Measurements from ENCODE around the gene KRTAP10-4. TPM values are rescaled to one million over a fixed set of nuclear protein-coding genes. Genes with fewer than 3 reads are reported as not detected.

The KRTAP10-4 gene
- total and polyA plus RNA-seq, 10 of the 15 experiments (the other 5 are each of a cell fraction or from before 2014, with no cell fraction given): not detected

DNA sequence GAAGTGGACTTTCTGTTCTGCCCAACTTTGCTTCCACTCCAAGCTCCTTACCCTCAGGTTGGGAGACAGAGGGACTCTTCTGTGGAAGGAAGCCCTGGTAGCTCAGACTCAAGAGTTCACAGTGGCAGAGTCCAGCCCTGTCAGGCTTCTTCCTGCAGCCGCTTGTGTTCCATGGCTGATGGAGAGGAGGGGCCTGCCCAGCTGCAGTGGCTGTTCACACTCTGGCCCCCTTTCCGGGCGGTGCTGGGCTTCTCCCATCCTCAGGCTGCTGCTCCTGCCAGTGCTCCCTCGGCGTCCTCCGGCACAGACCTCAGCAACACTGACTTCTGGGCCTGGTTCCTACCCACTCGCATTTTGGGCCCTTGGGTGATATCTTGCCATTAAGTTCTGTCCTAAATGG lies 37.6 kb upstream of the KRTAP10-4 start:
- H3K4me1 ChIP-seq (ENCODE audit: control insufficient read depth, insufficient read depth, low read length): no peaks in the 10 kb centered on the region
- no peak overlapping the region for H3K4me3 ChIP-seq
- H3K4me2 ChIP-seq (ENCODE audit: control insufficient read depth, insufficient read depth): no peak overlapping the region
- ChIA-PET SMC1A (ENCODE audit: uncharacterized antibody, unreplicated experiment) (no interaction called here), RAD21 (ENCODE audit: unreplicated experiment) (no interaction called here), POLR2A (no interaction called here), CTCF (no interaction called here)
- intact Hi-C loops (cut with micrococcal nuclease; ENCODE audit: unreplicated experiment): no loop called here
- H3K27me3 ChIP-seq (replicated peaks in 1 of 2; ENCODE audit: control insufficient read depth in 2 of 2, insufficient read depth in 2 of 2, low read length in 1 of 2): no peaks in the 10 kb centered on the region
- H3K9me3 ChIP-seq (replicated peaks; ENCODE audit: control insufficient read depth, insufficient read depth, low read length): no peaks in the 10 kb centered on the region; the same call in 2 of the 3 replicates
- no peaks in the 10 kb centered on the region for H3K79me2 ChIP-seq (ENCODE audit: control insufficient read depth, insufficient read depth, low read length)
- no TSS peak for BruUV-seq (replicated peaks)
- FAIRE-seq: no peak
- 55% methylated on average over 7 of the region's 7 CpGs for WGBS (ENCODE audit: insufficient coverage, insufficient replicate concordance, low lambda C conversion rate, missing lambda C conversion rate)
- H2AFZ ChIP-seq (ENCODE audit: control insufficient read depth, low read depth, low read length): no peak overlapping the region
- no peak overlapping the region for H3K27ac ChIP-seq (ENCODE audit: control insufficient read depth, insufficient read depth)
- H3K9ac ChIP-seq (ENCODE audit: control insufficient read depth, insufficient read depth, low read length): no peak overlapping the region
- H4K20me1 ChIP-seq (ENCODE audit: control insufficient read depth, insufficient read depth): no peaks in the 10 kb centered on the region
- no peak for ATAC-seq
- in situ Hi-C loops (cut with MboI): no loop called here
- no peak for DNase-seq (ENCODE audit: low read depth, low spot score)
- H3K36me3 ChIP-seq (ENCODE audit: control insufficient read depth in 2 of 2, insufficient read depth in 2 of 2, low read length in 1 of 2): no peaks in the 10 kb centered on the region
- TF ChIP-seq, protein P1, sequence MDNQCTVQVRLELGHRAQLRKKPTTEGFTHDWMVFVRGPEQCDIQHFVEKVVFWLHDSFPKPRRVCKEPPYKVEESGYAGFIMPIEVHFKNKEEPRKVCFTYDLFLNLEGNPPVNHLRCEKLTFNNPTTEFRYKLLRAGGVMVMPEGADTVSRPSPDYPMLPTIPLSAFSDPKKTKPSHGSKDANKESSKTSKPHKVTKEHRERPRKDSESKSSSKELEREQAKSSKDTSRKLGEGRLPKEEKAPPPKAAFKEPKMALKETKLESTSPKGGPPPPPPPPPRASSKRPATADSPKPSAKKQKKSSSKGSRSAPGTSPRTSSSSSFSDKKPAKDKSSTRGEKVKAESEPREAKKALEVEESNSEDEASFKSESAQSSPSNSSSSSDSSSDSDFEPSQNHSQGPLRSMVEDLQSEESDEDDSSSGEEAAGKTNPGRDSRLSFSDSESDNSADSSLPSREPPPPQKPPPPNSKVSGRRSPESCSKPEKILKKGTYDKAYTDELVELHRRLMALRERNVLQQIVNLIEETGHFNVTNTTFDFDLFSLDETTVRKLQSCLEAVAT (IDR thresholded peaks at IDR 0.05): no peak
- no peak for TF ChIP-seq POLR2AphosphoS2 (IDR thresholded peaks at IDR 0.05; ENCODE audit: low read depth, low read length)
- TF ChIP-seq, protein P2, sequence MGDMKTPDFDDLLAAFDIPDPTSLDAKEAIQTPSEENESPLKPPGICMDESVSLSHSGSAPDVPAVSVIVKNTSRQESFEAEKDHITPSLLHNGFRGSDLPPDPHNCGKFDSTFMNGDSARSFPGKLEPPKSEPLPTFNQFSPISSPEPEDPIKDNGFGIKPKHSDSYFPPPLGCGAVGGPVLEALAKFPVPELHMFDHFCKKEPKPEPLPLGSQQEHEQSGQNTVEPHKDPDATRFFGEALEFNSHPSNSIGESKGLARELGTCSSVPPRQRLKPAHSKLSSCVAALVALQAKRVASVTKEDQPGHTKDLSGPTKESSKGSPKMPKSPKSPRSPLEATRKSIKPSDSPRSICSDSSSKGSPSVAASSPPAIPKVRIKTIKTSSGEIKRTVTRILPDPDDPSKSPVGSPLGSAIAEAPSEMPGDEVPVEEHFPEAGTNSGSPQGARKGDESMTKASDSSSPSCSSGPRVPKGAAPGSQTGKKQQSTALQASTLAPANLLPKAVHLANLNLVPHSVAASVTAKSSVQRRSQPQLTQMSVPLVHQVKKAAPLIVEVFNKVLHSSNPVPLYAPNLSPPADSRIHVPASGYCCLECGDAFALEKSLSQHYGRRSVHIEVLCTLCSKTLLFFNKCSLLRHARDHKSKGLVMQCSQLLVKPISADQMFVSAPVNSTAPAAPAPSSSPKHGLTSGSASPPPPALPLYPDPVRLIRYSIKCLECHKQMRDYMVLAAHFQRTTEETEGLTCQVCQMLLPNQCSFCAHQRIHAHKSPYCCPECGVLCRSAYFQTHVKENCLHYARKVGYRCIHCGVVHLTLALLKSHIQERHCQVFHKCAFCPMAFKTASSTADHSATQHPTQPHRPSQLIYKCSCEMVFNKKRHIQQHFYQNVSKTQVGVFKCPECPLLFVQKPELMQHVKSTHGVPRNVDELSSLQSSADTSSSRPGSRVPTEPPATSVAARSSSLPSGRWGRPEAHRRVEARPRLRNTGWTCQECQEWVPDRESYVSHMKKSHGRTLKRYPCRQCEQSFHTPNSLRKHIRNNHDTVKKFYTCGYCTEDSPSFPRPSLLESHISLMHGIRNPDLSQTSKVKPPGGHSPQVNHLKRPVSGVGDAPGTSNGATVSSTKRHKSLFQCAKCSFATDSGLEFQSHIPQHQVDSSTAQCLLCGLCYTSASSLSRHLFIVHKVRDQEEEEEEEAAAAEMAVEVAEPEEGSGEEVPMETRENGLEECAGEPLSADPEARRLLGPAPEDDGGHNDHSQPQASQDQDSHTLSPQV (IDR thresholded peaks at IDR 0.05): no peak
- TF ChIP-seq, protein P3, sequence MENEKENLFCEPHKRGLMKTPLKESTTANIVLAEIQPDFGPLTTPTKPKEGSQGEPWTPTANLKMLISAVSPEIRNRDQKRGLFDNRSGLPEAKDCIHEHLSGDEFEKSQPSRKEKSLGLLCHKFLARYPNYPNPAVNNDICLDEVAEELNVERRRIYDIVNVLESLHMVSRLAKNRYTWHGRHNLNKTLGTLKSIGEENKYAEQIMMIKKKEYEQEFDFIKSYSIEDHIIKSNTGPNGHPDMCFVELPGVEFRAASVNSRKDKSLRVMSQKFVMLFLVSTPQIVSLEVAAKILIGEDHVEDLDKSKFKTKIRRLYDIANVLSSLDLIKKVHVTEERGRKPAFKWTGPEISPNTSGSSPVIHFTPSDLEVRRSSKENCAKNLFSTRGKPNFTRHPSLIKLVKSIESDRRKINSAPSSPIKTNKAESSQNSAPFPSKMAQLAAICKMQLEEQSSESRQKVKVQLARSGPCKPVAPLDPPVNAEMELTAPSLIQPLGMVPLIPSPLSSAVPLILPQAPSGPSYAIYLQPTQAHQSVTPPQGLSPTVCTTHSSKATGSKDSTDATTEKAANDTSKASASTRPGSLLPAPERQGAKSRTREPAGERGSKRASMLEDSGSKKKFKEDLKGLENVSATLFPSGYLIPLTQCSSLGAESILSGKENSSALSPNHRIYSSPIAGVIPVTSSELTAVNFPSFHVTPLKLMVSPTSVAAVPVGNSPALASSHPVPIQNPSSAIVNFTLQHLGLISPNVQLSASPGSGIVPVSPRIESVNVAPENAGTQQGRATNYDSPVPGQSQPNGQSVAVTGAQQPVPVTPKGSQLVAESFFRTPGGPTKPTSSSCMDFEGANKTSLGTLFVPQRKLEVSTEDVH (IDR thresholded peaks at IDR 0.05; ENCODE audit: low read depth, partially characterized antibody): no peak
- no peak for TF ChIP-seq TCF12 (IDR thresholded peaks at IDR 0.05; ENCODE audit: low read depth, low read length)
- TF ChIP-seq ZBED1 (IDR thresholded peaks at IDR 0.05; ENCODE audit: borderline replicate concordance): no peak
- no peak for TF ChIP-seq RELA (IDR thresholded peaks at IDR 0.05; ENCODE audit: borderline replicate concordance, partially characterized antibody)
- TF ChIP-seq CHD4 (IDR thresholded peaks at IDR 0.05): no peak
- no peak for TF ChIP-seq POU2F2 (IDR thresholded peaks at IDR 0.05; ENCODE audit: borderline replicate concordance, low read depth, low read length)
- no peak for TF ChIP-seq NFXL1 (IDR thresholded peaks at IDR 0.05; ENCODE audit: borderline replicate concordance)
- TF ChIP-seq, protein P4, sequence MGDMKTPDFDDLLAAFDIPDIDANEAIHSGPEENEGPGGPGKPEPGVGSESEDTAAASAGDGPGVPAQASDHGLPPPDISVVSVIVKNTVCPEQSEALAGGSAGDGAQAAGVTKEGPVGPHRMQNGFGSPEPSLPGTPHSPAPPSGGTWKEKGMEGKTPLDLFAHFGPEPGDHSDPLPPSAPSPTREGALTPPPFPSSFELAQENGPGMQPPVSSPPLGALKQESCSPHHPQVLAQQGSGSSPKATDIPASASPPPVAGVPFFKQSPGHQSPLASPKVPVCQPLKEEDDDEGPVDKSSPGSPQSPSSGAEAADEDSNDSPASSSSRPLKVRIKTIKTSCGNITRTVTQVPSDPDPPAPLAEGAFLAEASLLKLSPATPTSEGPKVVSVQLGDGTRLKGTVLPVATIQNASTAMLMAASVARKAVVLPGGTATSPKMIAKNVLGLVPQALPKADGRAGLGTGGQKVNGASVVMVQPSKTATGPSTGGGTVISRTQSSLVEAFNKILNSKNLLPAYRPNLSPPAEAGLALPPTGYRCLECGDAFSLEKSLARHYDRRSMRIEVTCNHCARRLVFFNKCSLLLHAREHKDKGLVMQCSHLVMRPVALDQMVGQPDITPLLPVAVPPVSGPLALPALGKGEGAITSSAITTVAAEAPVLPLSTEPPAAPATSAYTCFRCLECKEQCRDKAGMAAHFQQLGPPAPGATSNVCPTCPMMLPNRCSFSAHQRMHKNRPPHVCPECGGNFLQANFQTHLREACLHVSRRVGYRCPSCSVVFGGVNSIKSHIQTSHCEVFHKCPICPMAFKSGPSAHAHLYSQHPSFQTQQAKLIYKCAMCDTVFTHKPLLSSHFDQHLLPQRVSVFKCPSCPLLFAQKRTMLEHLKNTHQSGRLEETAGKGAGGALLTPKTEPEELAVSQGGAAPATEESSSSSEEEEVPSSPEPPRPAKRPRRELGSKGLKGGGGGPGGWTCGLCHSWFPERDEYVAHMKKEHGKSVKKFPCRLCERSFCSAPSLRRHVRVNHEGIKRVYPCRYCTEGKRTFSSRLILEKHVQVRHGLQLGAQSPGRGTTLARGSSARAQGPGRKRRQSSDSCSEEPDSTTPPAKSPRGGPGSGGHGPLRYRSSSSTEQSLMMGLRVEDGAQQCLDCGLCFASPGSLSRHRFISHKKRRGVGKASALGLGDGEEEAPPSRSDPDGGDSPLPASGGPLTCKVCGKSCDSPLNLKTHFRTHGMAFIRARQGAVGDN (IDR thresholded peaks at IDR 0.05): no peak
- TF ChIP-seq NR2C2 (IDR thresholded peaks at IDR 0.05; ENCODE audit: borderline replicate concordance, control insufficient read depth, insufficient read length, low read depth): no peak
- TF ChIP-seq PAX5 (IDR thresholded peaks at IDR 0.05; ENCODE audit: borderline replicate concordance, low read depth, low read length): no peak

Data from GM12878 (cell line).